HG02884 (cell line): ENCODE measurements around the gene MR1.
"Not testable (repeated sequence)": the region's sequence is repeated elsewhere in the genome, so short reads cannot be mapped to it uniquely, and the experiment has no call there.

Source experiments
- ATAC-seq: cut with Tn5 transposase; IDR thresholded peaks from one replicate; pipeline ENCODE4 v1.9.1; 2021; ENCODE audit warnings: mild to moderate bottlenecking, moderate library complexity; ENCODE audit not compliant: unreplicated experiment

Gene MR1

DNA sequence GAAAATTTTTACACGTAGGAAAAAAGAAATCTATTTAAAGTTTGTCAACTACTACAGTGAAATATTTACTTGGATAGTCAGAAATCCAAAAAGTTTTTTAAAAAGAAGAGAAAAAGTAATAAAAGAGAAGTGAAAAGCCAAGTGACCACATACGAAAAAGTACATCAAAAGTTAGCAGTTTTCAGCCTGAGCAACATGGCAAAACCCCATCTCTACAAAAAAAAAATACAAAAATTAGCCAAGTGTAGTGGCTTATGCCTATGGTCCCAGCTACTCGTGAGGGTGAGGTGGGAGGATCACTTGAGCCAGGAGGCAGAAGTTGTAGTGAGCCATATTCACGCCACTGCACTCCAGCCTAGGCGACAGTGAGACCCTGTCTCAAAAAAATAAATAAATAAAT lies 5.2 kb upstream of the MR1 start:
- ATAC-seq, result no peak

DNA sequence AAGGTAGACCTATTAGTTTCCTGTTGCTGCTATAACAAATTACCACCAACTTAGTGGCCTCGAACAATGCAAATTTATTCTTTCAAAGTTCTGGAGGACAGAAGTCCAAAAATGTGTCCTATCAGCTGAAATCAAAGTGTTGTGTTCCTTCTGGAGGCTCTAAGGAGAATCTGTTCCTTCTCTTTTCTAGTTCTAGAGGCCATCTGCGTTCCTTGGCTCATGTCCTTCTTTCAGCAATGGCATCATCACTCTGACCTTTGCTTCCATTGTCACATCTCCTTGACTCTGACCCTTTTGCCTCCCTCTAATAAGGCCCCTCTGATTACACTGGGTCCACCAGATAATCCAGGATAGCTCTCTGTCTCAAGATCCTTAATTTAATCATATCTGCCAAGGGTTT lies 1.2 kb upstream of the MR1 start:
- ATAC-seq, result no peak

DNA sequence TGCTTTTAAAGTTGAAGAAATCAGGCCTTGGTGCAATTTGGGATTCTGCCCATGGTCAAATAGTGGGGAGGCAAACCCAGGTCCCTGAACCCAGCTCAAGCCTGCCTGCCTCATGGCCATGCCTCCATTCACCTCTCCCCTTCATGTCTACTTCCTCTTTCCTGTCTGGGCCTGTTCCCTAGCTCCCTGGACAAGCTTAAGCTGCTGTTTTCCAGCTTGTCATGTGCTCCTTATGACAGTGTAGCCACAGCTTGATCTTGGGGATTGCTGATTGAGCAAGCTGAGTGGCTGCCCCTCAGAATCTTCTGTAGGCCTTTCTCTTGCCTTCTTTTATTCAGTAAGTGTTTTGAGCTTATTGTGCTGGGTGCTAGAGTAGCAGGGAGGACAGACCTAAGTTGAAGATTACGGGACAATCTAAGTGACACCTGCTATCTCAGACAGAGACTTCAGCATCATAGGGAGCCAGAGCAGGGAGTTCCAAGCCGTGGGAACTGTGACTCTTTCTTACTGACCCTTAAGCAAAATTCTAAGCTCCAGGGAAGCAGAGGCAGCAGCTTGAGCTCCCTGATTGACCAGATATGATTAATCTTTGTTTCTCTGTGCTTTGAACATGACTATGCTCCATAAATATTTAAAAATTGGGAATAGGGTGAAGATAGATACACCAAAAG lies 520 bp upstream of the MR1 start:
- peak; percentile 30 for ATAC-seq

DNA sequence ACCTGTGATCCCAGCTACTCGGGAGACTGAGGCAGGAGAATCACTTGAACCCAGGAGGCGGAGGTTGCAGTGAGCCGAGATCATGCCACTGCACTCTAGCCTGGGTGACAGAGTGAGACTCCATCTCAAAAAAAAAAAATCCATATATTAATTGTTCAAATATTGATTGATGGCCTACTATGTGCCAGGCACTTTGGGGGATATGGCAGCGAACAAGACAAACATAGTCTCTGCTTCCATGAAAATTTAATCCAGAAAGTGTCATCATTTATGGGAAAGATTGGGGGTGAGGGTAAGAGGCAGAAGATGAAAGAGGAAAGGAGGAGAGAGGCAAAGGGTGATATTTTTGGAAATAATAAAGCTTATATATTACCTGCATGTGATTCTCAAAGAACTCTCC lies 1.4 kb downstream of the MR1 start:
- not testable (repeated sequence) for ATAC-seq

GRCh38 chr1:181036107-181036836 lies 2.5 kb downstream of the MR1 start:
- ATAC-seq, result no peak

DNA sequence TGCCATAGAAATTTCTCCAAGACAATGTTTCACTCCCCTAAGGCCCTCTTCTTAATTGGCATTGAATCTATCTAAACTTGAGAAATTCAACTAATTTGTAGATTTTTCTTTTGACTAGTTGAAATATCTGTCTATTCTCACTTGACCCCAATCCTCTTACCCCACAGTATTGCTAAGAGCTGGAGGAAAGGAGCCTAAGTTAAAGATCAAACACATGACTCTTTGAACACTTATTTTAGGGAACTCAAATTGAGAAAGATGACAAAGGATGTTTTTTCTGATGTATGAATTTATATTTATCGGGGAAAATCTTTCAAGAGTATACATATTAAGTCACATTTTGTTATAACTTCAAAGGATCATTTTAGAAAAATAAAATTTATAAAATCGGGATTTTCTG lies 3.6 kb downstream of the MR1 start:
- no peak for ATAC-seq

DNA sequence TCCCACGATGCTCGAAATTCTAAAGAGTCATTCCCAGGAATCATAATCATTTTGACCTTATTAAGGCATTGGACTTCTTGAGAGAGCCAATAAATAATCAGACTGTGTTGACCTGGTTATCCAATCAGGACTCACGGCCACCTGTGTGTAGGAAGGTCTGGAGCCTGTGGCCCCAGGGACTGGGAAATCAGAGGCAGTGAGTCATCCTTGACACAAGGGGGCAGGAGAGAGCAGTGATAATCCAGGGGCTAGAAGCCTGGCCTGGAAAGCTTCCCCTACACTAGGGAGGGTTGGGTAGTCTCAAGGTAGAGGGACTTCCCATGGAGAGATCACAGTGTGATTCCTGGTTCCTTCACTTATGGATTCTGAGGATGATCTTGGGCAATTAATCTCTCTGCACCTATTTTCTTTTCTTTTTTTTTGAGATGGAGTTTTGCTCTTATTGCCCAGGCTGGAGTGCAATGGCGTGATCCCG lies 4.7 kb downstream of the MR1 start:
- ATAC-seq, result peak; percentile 41

DNA sequence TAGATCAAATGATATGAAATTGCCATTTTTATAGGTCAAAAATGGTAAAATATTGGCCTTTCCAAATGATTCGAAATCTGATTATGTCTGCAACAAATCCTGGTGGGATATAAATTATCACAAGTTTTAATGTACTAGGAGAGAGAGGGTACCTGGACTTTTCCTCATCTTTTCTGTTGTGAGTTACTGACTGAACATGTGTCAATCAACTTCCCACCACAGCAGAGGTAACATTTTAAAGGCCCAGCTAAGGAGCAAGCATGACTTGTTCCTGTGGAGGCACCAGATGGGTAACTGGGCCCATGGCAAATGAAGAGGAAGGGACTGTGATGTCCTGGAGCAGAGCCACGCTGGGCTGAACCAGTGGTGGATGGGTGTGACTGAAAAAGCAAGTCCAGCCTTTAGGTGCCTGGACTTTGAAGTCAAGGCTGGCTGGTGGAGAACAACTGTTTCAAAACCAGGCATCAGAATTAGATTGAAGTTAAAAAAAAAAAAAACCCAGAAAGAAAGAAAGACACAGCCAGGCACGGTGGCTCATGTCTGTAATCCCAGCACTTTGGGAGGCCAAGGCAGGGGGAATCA lies 6.6 kb downstream of the MR1 start:
- ATAC-seq, result no peak

- ATAC-seq, result no peak
Measured at GRCh38 chr1:181043025-181043888, 9.5 kb downstream of the MR1 start.

GRCh38 chr1:181044449-181044966 lies 10.7 kb downstream of the MR1 start:
- peak; percentile 77 for ATAC-seq

DNA sequence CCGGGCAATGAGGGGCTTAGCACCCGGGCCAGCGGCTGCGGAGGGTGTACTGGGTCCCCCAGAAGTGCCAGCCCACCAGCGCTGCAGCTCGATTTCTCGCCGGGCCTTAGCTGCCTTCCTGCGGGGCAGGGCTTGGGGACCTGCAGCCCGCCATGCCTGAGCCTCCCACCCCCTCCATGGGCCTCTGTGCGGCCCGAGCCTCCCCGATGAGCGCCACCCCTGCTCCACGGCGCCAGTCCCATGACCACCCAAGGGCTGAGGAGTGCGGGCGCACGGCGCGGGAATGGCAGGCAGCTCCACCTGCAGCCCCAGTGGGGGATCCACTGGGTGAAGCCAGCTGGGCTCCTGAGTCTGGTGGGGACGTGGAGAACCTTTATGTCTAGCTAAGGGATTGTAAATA lies 12.2 kb downstream of the MR1 start:
- ATAC-seq, result not testable (repeated sequence)

DNA sequence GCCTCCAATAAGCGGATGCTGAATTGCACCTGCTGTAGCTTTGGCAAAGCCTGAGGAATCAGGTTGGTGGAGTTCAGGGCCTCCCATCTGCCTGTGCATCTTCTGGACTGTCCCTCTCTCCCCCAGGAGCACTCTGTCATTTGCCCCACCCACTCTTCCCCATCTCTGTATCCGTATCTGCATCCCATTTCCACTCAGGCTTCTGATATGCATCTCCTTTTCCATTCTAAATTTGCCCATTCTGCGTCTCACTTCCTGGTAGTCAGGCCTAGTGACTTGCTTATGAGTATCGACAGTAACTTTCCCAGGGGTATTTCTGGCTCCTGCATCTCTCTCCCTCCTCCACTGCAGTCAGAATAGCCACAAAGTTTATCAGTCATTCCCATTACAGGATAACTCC lies 15.6 kb downstream of the MR1 start:
- ATAC-seq, result no peak

DNA sequence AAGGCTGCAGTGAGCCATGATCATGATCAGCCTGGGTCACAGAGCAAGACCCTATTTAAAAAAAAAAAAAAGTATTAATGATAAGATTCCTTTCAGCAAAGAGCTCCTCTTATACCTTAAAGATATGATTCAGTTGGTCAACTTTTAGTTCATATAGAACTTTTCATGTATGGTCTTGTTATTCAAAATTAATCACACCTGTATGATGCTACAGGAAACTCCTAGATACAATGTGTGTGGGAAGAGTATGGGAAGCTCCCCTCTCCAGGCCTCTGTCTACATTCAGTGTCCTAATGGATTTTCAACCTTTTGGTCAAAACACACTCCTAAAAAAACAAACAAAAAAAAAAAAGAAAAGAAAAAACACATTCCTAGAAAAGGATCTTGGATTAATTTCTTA lies 17.1 kb downstream of the MR1 start:
- no peak for ATAC-seq

DNA sequence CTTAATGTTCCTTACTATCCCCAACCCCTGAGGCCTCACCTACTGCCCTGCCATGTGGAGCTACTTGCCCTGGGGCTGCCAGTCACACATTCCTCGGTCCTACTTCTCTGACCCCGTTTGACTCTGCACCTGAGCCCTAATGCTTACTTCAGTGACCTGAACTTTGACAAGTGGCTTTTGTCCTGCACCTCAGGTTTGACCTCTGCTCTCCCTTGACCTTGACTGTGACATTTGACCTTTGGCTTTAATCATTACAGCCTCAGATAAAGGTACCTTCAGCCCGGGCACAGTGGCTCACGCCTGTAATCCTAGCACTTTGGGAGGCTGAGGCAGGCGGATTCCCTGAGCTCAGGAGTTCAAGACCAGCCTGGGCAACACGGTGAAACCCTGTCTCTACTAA lies 22.8 kb downstream of the MR1 start:
- no peak for ATAC-seq

DNA sequence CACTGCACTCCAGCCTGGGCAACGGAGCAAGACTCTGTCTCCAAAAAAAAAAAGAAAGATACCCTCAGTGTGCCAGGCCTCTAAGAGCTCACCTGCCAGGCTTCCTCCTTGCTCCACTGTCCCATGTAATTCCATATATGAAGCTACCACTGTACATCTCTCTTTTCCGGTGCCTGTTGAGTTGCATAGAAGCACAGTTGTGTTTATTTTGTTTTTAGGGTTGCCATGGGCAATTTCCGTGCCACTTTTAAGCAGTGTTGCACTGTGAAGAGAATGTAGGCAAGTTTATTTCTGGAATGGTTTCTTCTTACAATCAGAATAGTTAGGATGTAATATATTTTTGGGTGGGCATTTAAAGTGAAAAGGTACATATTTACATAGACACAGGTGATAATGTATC lies 23.3 kb downstream of the MR1 start:
- no peak for ATAC-seq

GRCh38 chr1:181059435-181059834 lies 25.7 kb downstream of the MR1 start:
- no peak for ATAC-seq

GRCh38 chr1:181060066-181060465 lies 26.3 kb downstream of the MR1 start:
- no peak for ATAC-seq

- ATAC-seq, result not testable (repeated sequence)
Measured at GRCh38 chr1:181060947-181061346, 27.2 kb downstream of the MR1 start.

GRCh38 chr1:181061487-181061886 lies 27.7 kb downstream of the MR1 start:
- ATAC-seq, result no peak

DNA sequence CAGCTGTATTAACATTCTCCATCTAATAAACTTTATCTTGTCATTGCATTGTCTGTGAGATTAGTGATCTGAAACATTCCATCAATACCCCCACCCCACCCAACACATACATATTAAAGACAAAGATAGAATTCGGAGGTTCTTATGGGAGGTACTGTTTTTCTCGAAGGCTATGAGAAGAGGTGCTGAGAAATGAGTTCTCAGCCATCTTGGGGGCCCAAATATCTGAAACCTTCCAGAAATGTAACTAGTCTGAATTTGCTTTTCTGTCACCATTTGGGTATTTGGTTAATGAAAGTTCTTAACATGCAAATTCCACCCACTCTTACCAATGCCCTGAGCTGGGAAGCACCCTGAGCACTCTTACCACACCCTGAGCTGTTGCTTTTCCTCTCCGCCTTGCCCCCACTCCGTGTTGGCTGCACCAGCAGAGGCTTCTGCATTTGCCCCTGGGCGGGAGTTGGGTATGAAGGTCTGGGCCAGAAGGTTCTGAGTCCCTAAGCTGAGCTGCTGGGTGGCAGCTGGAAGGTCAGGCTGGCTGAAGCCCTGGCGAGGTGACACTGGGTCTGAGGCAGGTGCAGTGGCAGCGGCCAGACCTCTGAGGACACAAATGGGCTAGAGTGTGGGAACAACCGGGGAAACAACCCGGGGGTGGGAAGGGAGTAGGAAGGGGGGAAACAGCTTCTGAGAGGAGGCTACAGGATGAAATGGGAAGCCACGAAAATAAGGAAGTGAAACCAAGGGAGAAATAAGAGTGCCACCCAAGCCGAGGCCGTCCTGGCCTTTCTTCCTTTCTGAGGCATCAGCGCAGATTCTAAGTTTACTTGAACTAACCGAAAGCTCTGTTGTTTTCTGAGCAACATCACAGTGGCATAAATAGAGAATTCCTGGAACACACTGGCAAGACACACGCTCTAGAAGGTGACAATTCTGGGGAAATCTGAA lies 28.4 kb downstream of the MR1 start:
- ATAC-seq, result peak; percentile 80
